Mesenchymal stem cell (in vitro differentiated cells and primary cell): ENCODE results near the gene FAF1.

ENCODE experiments used
- DNase-seq: peaks from one replicate; pipeline ENCODE4 v3.0.0-alpha.2; 2013
- H2AFZ ChIP-seq: one replicate; pipeline ENCODE4 v1.6.1; 2013; ENCODE audit warnings: low read depth, mild to moderate bottlenecking, control low read depth, inconsistent platforms, low read length, moderate library complexity
- H2AK5ac ChIP-seq: 2 replicates; pipeline ENCODE4 v1.6.1; 2013; ENCODE audit warnings: low read length, moderate library complexity, mild to moderate bottlenecking, inconsistent platforms; ENCODE audit not compliant: severe bottlenecking
- H2BK120ac ChIP-seq: one replicate; pipeline ENCODE4 v1.6.1; 2013; ENCODE audit warnings: low read depth, mild to moderate bottlenecking, inconsistent platforms, low read length, moderate library complexity
- H2BK12ac ChIP-seq, 2 experiments: one replicate each; pipeline ENCODE4 v1.6.1; 2013; ENCODE audit warnings: inconsistent platforms in 2 of 2, low read length in 2 of 2, mild to moderate bottlenecking in 2 of 2, moderate library complexity in 2 of 2, control low read depth in 1 of 2
- H2BK15ac ChIP-seq: one replicate; pipeline ENCODE4 v1.6.1; 2013; ENCODE audit warnings: mild to moderate bottlenecking, low read depth, inconsistent platforms; ENCODE audit not compliant: poor library complexity, severe bottlenecking
- H2BK5ac ChIP-seq: 2 replicates; pipeline ENCODE4 v1.6.1; 2013; ENCODE audit warnings: low read depth, mild to moderate bottlenecking, low read length, control low read depth, inconsistent platforms; ENCODE audit not compliant: poor library complexity, severe bottlenecking
- H3K14ac ChIP-seq, 2 experiments: one replicate each; pipeline ENCODE4 v1.6.1; 2013; ENCODE audit warnings: inconsistent platforms in 2 of 2, low read length in 2 of 2, control low read depth in 1 of 2, mild to moderate bottlenecking in 1 of 2, moderate library complexity in 1 of 2
- H3K18ac ChIP-seq, 2 experiments: one replicate each; pipeline ENCODE4 v1.6.1; 2013; ENCODE audit warnings: inconsistent platforms in 2 of 2, low read length in 2 of 2, control low read depth in 1 of 2, low read depth in 1 of 2, mild to moderate bottlenecking in 1 of 2
- H3K23ac ChIP-seq, 2 experiments: one replicate each; pipeline ENCODE4 v1.6.1; 2013; ENCODE audit warnings: inconsistent platforms in 2 of 2, low read length in 2 of 2, mild to moderate bottlenecking in 2 of 2, moderate library complexity in 2 of 2, control low read depth in 1 of 2
- H3K27ac ChIP-seq: 2 replicates; pipeline ENCODE4 v1.5.1; 2013; ENCODE audit warnings: mild to moderate bottlenecking, moderate library complexity, low read length, control low read depth, inconsistent platforms; ENCODE audit not compliant: poor library complexity, severe bottlenecking
- H3K27me3 ChIP-seq, 2 experiments: 2 replicates each; pipeline versions ENCODE4 v1.6.1 to v1.7.0; 2013; ENCODE audit warnings: low read length in 2 of 2, mild to moderate bottlenecking in 2 of 2, moderate library complexity in 2 of 2, control low read depth in 1 of 2, inconsistent platforms in 1 of 2; ENCODE audit not compliant: control insufficient read depth in 1 of 2, insufficient read depth in 1 of 2
- H3K36me3 ChIP-seq, 2 experiments: 2 replicates each; pipeline versions ENCODE4 v1.6.1 to v1.7.0; 2013; ENCODE audit warnings: low read length in 2 of 2, control low read depth in 1 of 2, inconsistent platforms in 1 of 2, low read depth in 1 of 2, mild to moderate bottlenecking in 1 of 2; ENCODE audit not compliant: insufficient read depth in 2 of 2, control insufficient read depth in 1 of 2
- H3K4ac ChIP-seq, 2 experiments: one replicate each; pipeline ENCODE4 v1.6.1; 2013; ENCODE audit warnings: inconsistent platforms in 2 of 2, low read length in 2 of 2, mild to moderate bottlenecking in 2 of 2, moderate library complexity in 2 of 2, control low read depth in 1 of 2, low read depth in 1 of 2
- H3K4me1 ChIP-seq: 2 replicates; pipeline ENCODE4 v1.6.1; 2013; ENCODE audit warnings: low read depth, low read length, control low read depth; ENCODE audit not compliant: control insufficient read depth, insufficient read depth
- H3K4me2 ChIP-seq: 2 replicates; pipeline ENCODE4 v1.6.1; 2013; ENCODE audit warnings: low read length, mild to moderate bottlenecking, inconsistent platforms; ENCODE audit not compliant: poor library complexity, severe bottlenecking
- H3K4me3 ChIP-seq, 2 experiments: 2 replicates each; pipeline versions ENCODE4 v1.5.1 to v1.7.0; 2013; ENCODE audit warnings: low read length in 2 of 2, mild to moderate bottlenecking in 2 of 2, control low read depth in 1 of 2, low read depth in 1 of 2; ENCODE audit not compliant: insufficient read depth in 1 of 2
- H3K79me1 ChIP-seq: replicated peaks from 2 replicates; pipeline ENCODE4 v1.6.1; 2013; ENCODE audit warnings: mild to moderate bottlenecking, control low read depth, low read length, inconsistent platforms; ENCODE audit not compliant: poor library complexity, severe bottlenecking
- H3K9ac ChIP-seq: 2 replicates; pipeline ENCODE4 v1.7.0; 2013; ENCODE audit warnings: mild to moderate bottlenecking, low read length, moderate library complexity
- H3K9me3 ChIP-seq: 2 replicates; pipeline ENCODE4 v1.7.0; 2013; ENCODE audit warnings: mild to moderate bottlenecking, low read length; ENCODE audit not compliant: control insufficient read depth
- H4K8ac ChIP-seq: one replicate; pipeline ENCODE4 v1.6.1; 2013; ENCODE audit warnings: inconsistent platforms, mild to moderate bottlenecking, low read length, moderate library complexity
- H4K91ac ChIP-seq: one replicate; pipeline ENCODE4 v1.6.1; 2013; ENCODE audit warnings: mild to moderate bottlenecking, low read length, inconsistent platforms
- WGBS: methylation state at CpG from one replicate; pipeline ENCODE4 v1.1.7; 2013; ENCODE audit warnings: mixed read lengths; 5-methylcytosine and 5-hydroxymethylcytosine counted together

Gene FAF1

GRCh38 chr1:50610563-50610962 is 349.5 kb downstream of the FAF1 start:
- Histone ChIP-seq H2BK12ac (no peak overlapping the region), H3K9ac (no peak overlapping the region), H2BK5ac (no peak overlapping the region), H2BK15ac (no peak overlapping the region), H3K4me2 (no peak overlapping the region), H3K4ac (no peak overlapping the region), H2AK5ac (no peak overlapping the region), H3K27ac (no peak overlapping the region), H3K4me1 (no peaks in the 10 kb centered on the region), H3K4me3 (no peak overlapping the region), H4K8ac (no peak overlapping the region), H4K91ac (no peak overlapping the region), H3K9me3 (no peaks in the 10 kb centered on the region), H3K27me3 (no peaks in the 10 kb centered on the region), H3K18ac (no peak overlapping the region), H3K14ac (no peak overlapping the region), H3K79me1 (no peaks in the 10 kb centered on the region), H2AFZ (no peak overlapping the region), H2BK120ac (no peak overlapping the region), H3K36me3 (no peaks in the 10 kb centered on the region), H3K23ac (no peak overlapping the region)
- DNase-seq: no peak
- WGBS: 75% methylated on average over 2 of the region's 2 CpGs

- H3K4me2 ChIP-seq: no peak overlapping the region
- no peaks in the 10 kb centered on the region for H3K36me3 ChIP-seq
- no peak overlapping the region for H2BK5ac ChIP-seq
- H3K4me3 ChIP-seq: no peak overlapping the region
- no peak overlapping the region for H3K4ac ChIP-seq
- no peak overlapping the region for H2AFZ ChIP-seq
- 96% methylated on average over 2 of the region's 3 CpGs for WGBS
- no peak overlapping the region for H2BK120ac ChIP-seq
- no peaks in the 10 kb centered on the region for H3K27me3 ChIP-seq
- H3K79me1 ChIP-seq: no peaks in the 10 kb centered on the region
- H3K9ac ChIP-seq: no peak overlapping the region
- H3K9me3 ChIP-seq: no peaks in the 10 kb centered on the region
- no peak overlapping the region for H2BK15ac ChIP-seq
- H2AK5ac ChIP-seq: no peak overlapping the region
- H2BK12ac ChIP-seq: no peak overlapping the region
- H3K27ac ChIP-seq: no peak overlapping the region
- no peak overlapping the region for H3K23ac ChIP-seq
- DNase-seq: no peak
- H4K8ac ChIP-seq: no peak overlapping the region
- H3K4me1 ChIP-seq: no peaks in the 10 kb centered on the region
- H3K14ac ChIP-seq: no peak overlapping the region
- H3K18ac ChIP-seq: no peak overlapping the region
- no peak overlapping the region for H4K91ac ChIP-seq
Observed at GRCh38 chr1:50609508-50609907, 350.6 kb downstream of the FAF1 start.

GRCh38 chr1:50605186-50605875 is 354.7 kb downstream of the FAF1 start:
- no CpG with 5 or more reads among the region's 2 CpGs for WGBS
- no peak overlapping the region for H4K8ac ChIP-seq
- no peak overlapping the region for H2AK5ac ChIP-seq
- no peak overlapping the region for H2BK5ac ChIP-seq
- no peak overlapping the region for H3K18ac ChIP-seq
- no peaks in the 10 kb centered on the region for H3K4me1 ChIP-seq
- H3K23ac ChIP-seq: no peak overlapping the region
- H4K91ac ChIP-seq: no peak overlapping the region
- no peak overlapping the region for H3K27ac ChIP-seq
- H3K14ac ChIP-seq: no peak overlapping the region
- H2BK12ac ChIP-seq: no peak overlapping the region
- H3K4me3 ChIP-seq: no peak overlapping the region
- H3K27me3 ChIP-seq: no peaks in the 10 kb centered on the region
- H3K4me2 ChIP-seq: no peak overlapping the region
- DNase-seq: peak; percentile 43
- no peak overlapping the region for H3K9ac ChIP-seq
- H2BK120ac ChIP-seq: no peak overlapping the region
- H3K4ac ChIP-seq: no peak overlapping the region
- H3K9me3 ChIP-seq: no peaks in the 10 kb centered on the region
- H2BK15ac ChIP-seq: no peak overlapping the region
- no peak overlapping the region for H2AFZ ChIP-seq
- H3K79me1 ChIP-seq: peaks cover 1% of the 10 kb centered on the region
- H3K36me3 ChIP-seq: no peaks in the 10 kb centered on the region

- H3K79me1 ChIP-seq: peaks cover 1% of the 10 kb centered on the region
- no peak overlapping the region for H2BK12ac ChIP-seq
- no peak overlapping the region for H2BK15ac ChIP-seq
- no peaks in the 10 kb centered on the region for H3K4me1 ChIP-seq
- H3K4ac ChIP-seq: no peak overlapping the region
- no peaks in the 10 kb centered on the region for H3K27me3 ChIP-seq
- DNase-seq: no peak
- H2AK5ac ChIP-seq: no peak overlapping the region
- H3K9ac ChIP-seq: no peak overlapping the region
- no CpG with 5 or more reads among the region's 2 CpGs for WGBS
- H4K8ac ChIP-seq: no peak overlapping the region
- no peak overlapping the region for H3K4me3 ChIP-seq
- no peak overlapping the region for H3K14ac ChIP-seq
- no peaks in the 10 kb centered on the region for H3K9me3 ChIP-seq
- no peak overlapping the region for H2BK120ac ChIP-seq
- H3K4me2 ChIP-seq: no peak overlapping the region
- no peak overlapping the region for H3K27ac ChIP-seq
- no peaks in the 10 kb centered on the region for H3K36me3 ChIP-seq
- H2BK5ac ChIP-seq: no peak overlapping the region
- H2AFZ ChIP-seq: no peak overlapping the region
- H4K91ac ChIP-seq: no peak overlapping the region
- H3K23ac ChIP-seq: no peak overlapping the region
- peak overlapping the region in 1 of 2 experiments; percentile 29 for H3K18ac ChIP-seq
Observed at GRCh38 chr1:50604580-50604979, 355.5 kb downstream of the FAF1 start.
